Immature natural killer cell (primary cell): ENCODE data around the gene FGF14. TPM values are rescaled to one million over a fixed set of nuclear protein-coding genes. Genes with fewer than 3 reads are reported as not detected.
"Not testable (repeated sequence)": the region's sequence is repeated elsewhere in the genome, so short reads cannot be mapped to it uniquely, and the experiment has no call there.

Experiments
- DNase-seq, 3 donors: peaks; one replicate each; pipeline ENCODE4 v3.0.0; 2022; ENCODE audit warnings: mixed read lengths in 1 of 3
- H3K27ac Mint-ChIP-seq, 6 donors: one replicate each; pipeline ENCODE4 v1.8.0; 2020; ENCODE audit warnings: mixed read lengths in 6 of 6, mild to moderate bottlenecking in 5 of 6, inconsistent platforms in 4 of 6, moderate library complexity in 3 of 6
- H3K27me3 Mint-ChIP-seq, 3 donors: one replicate each; pipeline ENCODE4 v1.8.0; 2020 to 2021; ENCODE audit warnings: low read depth in 3 of 3, mild to moderate bottlenecking in 3 of 3, mixed read lengths in 3 of 3, moderate library complexity in 3 of 3, inconsistent platforms in 1 of 3
- H3K36me3 Mint-ChIP-seq, 3 donors: one replicate each; pipeline ENCODE4 v1.8.0; 2020; ENCODE audit warnings: mixed read lengths in 3 of 3, inconsistent platforms in 2 of 3, mild to moderate bottlenecking in 2 of 3
- H3K4me1 Mint-ChIP-seq, 2 donors: one replicate each; pipeline ENCODE4 v1.8.0; 2020; ENCODE audit warnings: inconsistent platforms in 2 of 2, mild to moderate bottlenecking in 2 of 2, mixed read lengths in 2 of 2, moderate library complexity in 1 of 2
- H3K4me3 Mint-ChIP-seq, 5 donors: one replicate each; pipeline ENCODE4 v1.8.0; 2020; ENCODE audit warnings: mild to moderate bottlenecking in 5 of 5, mixed read lengths in 5 of 5, inconsistent platforms in 3 of 5, moderate library complexity in 3 of 5
- H3K9me3 Mint-ChIP-seq, 6 donors: one replicate each; pipeline ENCODE4 v1.8.0; 2020; ENCODE audit warnings: mild to moderate bottlenecking in 6 of 6, mixed read lengths in 6 of 6, inconsistent platforms in 4 of 6, moderate library complexity in 3 of 6
- polyA plus RNA-seq, 3 donors: library from polyadenylated mRNA; unstranded; fragments of 300-500 nt; fragmentation: Illumina TruSeq; gene quantifications; one replicate each; pipeline ENCODE4 v1.2.3, GENCODE V29; 2021

FGF14 gene
- polyA plus RNA-seq, 3 donors from 2014 or later: not detected

GRCh38 chr13:102033386-102033785 is 368.5 kb downstream of the FGF14 start:
- H3K4me3 Mint-ChIP-seq: no peak overlapping the region
- H3K4me1 Mint-ChIP-seq: no peaks in the 10 kb centered on the region
- DNase-seq: no peak
- H3K36me3 Mint-ChIP-seq: no peaks in the 10 kb centered on the region
- H3K27me3 Mint-ChIP-seq: no peaks in the 10 kb centered on the region
- no peak overlapping the region for H3K27ac Mint-ChIP-seq
- H3K9me3 Mint-ChIP-seq: peaks cover 0 to 18% (median 7%) of the 10 kb centered on the region in 6 donors

DNA sequence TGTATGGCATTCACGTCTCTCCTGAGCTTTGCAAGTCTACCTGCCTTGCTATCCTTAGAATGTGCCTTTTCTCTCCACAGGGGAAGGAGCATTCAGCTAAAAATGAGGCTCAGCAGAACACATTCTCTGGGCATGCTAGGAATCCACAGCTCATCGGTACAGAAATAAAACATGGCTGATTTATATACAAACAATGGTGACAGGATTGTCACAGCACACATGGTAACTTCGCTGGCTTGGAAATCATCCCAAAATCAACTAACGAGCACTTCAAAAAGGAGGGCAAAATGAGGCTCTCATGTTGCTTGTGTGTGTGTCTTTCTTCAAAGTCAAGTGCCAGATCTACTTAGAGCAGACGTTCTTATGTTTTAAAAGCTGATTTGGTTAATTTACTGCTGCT is 373.0 kb downstream of the FGF14 start:
- DNase-seq: no peak
- no peak overlapping the region for H3K27ac Mint-ChIP-seq
- H3K9me3 Mint-ChIP-seq: peaks cover 0 to 24% (median 6%) of the 10 kb centered on the region in 6 donors
- no peaks in the 10 kb centered on the region for H3K4me1 Mint-ChIP-seq
- H3K4me3 Mint-ChIP-seq: no peak overlapping the region
- no peaks in the 10 kb centered on the region for H3K36me3 Mint-ChIP-seq
- peaks cover 0 to 1% (median 0%) of the 10 kb centered on the region in 3 donors for H3K27me3 Mint-ChIP-seq

DNA sequence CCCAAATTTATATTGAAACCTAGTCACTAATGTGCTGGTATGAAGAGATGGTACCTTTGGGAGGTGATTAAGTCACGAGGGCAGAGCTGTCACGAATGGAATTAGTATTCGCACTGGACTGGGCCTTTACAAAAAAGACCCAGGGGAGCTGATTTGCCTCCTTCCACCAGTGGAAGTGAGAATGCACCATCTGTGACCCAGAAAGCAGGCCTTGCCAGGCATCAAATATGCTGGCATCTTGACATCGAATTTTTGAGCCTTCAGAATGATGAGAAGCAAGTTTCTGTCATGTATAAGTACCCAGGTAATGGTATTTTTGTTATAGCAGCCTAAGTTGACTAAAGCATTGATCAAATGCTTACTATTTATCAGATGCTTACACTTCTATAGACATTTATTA is 373.6 kb downstream of the FGF14 start:
- Mint-ChIP-seq H3K4me3 (no peak overlapping the region), H3K36me3 (no peaks in the 10 kb centered on the region), H3K27ac (no peak overlapping the region), H3K9me3 (peaks cover 0 to 24% (median 7%) of the 10 kb centered on the region in 6 donors), H3K4me1 (no peaks in the 10 kb centered on the region), H3K27me3 (peaks cover 0 to 3% (median 0%) of the 10 kb centered on the region in 3 donors)
- DNase-seq: no peak

DNA sequence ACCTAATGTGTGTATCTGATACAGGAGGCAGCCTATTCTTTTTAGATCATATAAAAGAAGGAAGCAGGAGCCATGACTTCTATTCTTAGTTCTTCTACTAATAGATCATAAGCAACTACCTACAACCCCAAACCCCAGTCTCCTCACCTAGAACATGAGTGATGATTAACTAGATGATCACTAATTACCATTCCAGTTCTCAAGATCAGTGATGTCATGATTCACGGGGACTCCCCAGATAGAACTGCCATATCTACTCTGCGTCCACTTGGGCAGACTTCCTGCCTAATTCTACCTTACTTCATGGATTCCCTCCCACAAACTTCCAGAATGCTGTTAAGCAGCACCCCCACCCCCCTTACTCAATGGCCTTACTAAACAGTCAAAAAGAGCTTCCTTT is 380.1 kb downstream of the FGF14 start:
- H3K9me3 Mint-ChIP-seq: peaks cover 20 to 39% (median 28%) of the 10 kb centered on the region in 6 donors
- no peak overlapping the region for H3K27ac Mint-ChIP-seq
- H3K4me1 Mint-ChIP-seq: no peaks in the 10 kb centered on the region
- H3K4me3 Mint-ChIP-seq: no peak overlapping the region
- H3K36me3 Mint-ChIP-seq: peaks cover 3 to 4% (median 4%) of the 10 kb centered on the region in 3 donors
- DNase-seq: no peak
- H3K27me3 Mint-ChIP-seq: peaks cover 0 to 4% (median 2%) of the 10 kb centered on the region in 3 donors

DNA sequence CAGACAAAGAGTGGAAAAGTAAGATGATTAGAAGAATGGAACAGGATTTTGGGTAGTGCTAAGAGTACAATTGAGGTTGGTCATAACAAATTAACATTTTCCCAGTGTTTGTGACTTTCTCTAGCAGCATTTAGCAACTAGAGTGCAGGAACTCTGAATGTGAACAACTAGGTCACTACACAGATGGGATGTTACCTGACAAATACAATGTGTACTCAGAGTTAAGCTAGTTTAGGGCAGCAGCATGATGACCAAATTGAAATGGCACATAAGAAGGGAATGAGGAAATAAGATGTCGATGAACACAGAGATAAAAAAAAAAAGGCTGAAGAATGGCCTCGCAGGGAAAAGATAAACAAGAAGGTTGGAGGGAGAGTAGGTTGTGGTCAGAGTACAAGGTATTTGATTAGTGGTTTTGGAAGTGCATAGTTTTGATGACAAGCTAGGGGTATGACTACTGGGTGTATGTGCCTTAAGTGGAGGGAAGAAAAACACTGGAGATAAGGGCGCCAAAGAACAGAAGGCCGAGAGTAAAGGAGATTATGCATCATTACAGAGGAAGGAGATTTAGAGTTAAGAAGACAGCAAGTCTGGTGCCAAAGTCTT is 381.1 kb downstream of the FGF14 start:
- H3K27me3 Mint-ChIP-seq: peaks cover 0 to 4% (median 2%) of the 10 kb centered on the region in 3 donors
- peaks cover 20 to 40% (median 28%) of the 10 kb centered on the region in 6 donors for H3K9me3 Mint-ChIP-seq

GRCh38 chr13:102018716-102019115 is 383.1 kb downstream of the FGF14 start:
- Mint-ChIP-seq H3K36me3 (peaks cover 3 to 4% (median 4%) of the 10 kb centered on the region in 3 donors), H3K4me3 (no peak overlapping the region), H3K9me3 (peaks cover 19 to 37% (median 26%) of the 10 kb centered on the region in 6 donors), H3K27me3 (peaks cover 0 to 3% (median 2%) of the 10 kb centered on the region in 3 donors), H3K4me1 (no peaks in the 10 kb centered on the region), H3K27ac (no peak overlapping the region)
- DNase-seq: no peak

More for the DNA sequence above, 381.1 kb downstream of the FGF14 start:
- H3K27ac Mint-ChIP-seq: no peak overlapping the region
- H3K36me3 Mint-ChIP-seq: peaks cover 3 to 4% (median 4%) of the 10 kb centered on the region in 3 donors
- no peaks in the 10 kb centered on the region for H3K4me1 Mint-ChIP-seq
- no peak for DNase-seq
- no peak overlapping the region for H3K4me3 Mint-ChIP-seq

DNA sequence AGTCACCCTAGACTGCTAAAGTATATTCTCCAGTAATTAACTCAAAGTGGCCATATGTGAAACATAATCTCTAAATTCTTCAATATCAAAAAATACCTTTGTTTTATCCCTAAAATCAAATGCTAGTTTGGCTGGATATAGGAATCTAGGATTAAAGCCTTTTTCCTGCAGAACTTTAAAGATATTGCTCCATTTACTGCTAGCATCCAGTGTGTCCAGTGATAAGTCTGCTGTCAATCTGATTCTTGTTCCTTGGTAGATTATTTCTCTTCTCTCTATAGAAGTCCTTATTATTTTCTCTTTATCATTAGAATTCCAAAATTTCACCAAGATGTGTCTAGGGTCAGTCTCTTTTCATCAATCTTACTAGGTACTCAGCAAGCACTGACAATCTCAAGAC is 384.6 kb downstream of the FGF14 start:
- Mint-ChIP-seq H3K4me3 (no peak overlapping the region), H3K4me1 (no peaks in the 10 kb centered on the region), H3K9me3 (peaks cover 20 to 37% (median 26%) of the 10 kb centered on the region in 6 donors), H3K27ac (no peak overlapping the region), H3K27me3 (peaks cover 0 to 2% (median 1%) of the 10 kb centered on the region in 3 donors), H3K36me3 (peaks cover 3 to 4% (median 4%) of the 10 kb centered on the region in 3 donors)
- DNase-seq: no peak

- H3K4me3 Mint-ChIP-seq: no peak overlapping the region
- H3K27me3 Mint-ChIP-seq: no peaks in the 10 kb centered on the region
- peaks cover 5 to 29% (median 9%) of the 10 kb centered on the region in 6 donors for H3K9me3 Mint-ChIP-seq
- H3K27ac Mint-ChIP-seq: no peak overlapping the region
- DNase-seq: no peak
- H3K4me1 Mint-ChIP-seq: no peaks in the 10 kb centered on the region
- peaks cover 0 to under 1% (median 0%) of the 10 kb centered on the region in 3 donors for H3K36me3 Mint-ChIP-seq
Observed at GRCh38 chr13:102012299-102013293, 389.3 kb downstream of the FGF14 start.

GRCh38 chr13:102011455-102011854 is 390.4 kb downstream of the FGF14 start:
- H3K36me3 Mint-ChIP-seq, DNase-seq, H3K27me3 Mint-ChIP-seq, H3K27ac Mint-ChIP-seq, H3K4me3 Mint-ChIP-seq, H3K4me1 Mint-ChIP-seq: not testable (repeated sequence)
- peaks cover 0 to 17% (median 5%) of the 10 kb centered on the region in 6 donors for H3K9me3 Mint-ChIP-seq

DNA sequence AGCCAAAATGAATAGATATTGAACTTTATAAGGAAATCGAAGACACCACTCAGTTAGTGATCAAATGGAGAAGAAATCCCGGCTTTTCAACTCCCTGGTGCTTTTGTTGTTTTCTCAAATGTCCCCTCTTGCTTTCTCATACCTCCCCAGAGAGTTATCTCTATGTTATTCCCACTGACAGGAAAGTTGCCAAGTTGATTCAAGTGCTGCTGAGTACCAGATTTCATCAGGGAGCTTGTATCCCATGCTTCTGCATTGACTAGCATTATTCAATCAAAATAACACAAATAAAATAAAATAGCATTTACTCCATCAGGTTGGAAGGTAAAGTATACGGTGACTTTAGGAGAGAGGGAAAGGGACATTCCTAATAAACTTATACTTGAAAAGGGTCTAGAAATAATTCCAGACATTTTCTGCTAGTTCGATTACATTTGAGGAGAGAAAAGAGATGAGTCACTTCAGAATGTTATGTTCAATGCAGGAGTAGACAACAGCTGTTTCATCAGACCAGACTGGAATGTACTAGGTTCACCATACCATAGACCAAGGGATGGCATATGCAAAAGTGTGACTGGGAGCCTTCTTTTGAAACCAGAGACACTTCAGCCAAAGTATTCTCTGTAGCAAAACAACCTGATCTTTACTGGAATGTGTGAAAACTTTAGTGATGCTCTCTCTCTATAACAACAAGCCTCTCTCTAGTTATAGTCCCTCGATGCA is 397.8 kb downstream of the FGF14 start:
- no peaks in the 10 kb centered on the region for H3K36me3 Mint-ChIP-seq
- H3K27me3 Mint-ChIP-seq: no peaks in the 10 kb centered on the region
- peaks cover 0 to 15% (median 4%) of the 10 kb centered on the region in 6 donors for H3K9me3 Mint-ChIP-seq
- DNase-seq: no peak
- H3K27ac Mint-ChIP-seq: no peak overlapping the region
- no peaks in the 10 kb centered on the region for H3K4me1 Mint-ChIP-seq
- no peak overlapping the region for H3K4me3 Mint-ChIP-seq

DNA sequence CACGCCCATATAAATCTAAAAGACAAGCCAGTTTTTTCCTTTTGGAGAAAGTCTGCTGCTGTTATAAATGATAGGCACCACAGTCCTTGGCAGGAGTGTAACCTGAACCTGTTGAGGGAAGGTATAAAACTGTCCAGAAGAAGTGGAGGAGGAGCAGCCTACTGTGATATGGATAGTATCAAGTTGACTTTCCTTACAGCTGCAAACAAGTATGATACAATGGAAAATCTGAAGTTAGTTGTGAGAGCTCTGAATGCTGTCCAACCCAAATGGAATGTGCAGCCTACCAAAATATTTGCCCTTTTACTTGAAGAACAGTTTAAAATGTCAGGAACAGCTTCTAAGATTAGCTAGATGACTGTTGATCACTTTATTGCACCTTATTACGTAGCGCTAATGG is 399.6 kb downstream of the FGF14 start:
- no peaks in the 10 kb centered on the region for H3K4me1 Mint-ChIP-seq
- H3K9me3 Mint-ChIP-seq: peaks cover 0 to 9% (median 4%) of the 10 kb centered on the region in 6 donors
- no peaks in the 10 kb centered on the region for H3K36me3 Mint-ChIP-seq
- DNase-seq: no peak
- H3K27me3 Mint-ChIP-seq: no peaks in the 10 kb centered on the region
- no peak overlapping the region for H3K27ac Mint-ChIP-seq
- H3K4me3 Mint-ChIP-seq: no peak overlapping the region

GRCh38 chr13:102000764-102001163 is 401.1 kb downstream of the FGF14 start:
- Mint-ChIP-seq H3K9me3 (peaks cover 0 to 5% (median 3%) of the 10 kb centered on the region in 6 donors), H3K27me3 (no peaks in the 10 kb centered on the region), H3K4me1 (no peaks in the 10 kb centered on the region), H3K4me3 (no peak overlapping the region), H3K36me3 (no peaks in the 10 kb centered on the region), H3K27ac (no peak overlapping the region)
- DNase-seq: no peak

DNA sequence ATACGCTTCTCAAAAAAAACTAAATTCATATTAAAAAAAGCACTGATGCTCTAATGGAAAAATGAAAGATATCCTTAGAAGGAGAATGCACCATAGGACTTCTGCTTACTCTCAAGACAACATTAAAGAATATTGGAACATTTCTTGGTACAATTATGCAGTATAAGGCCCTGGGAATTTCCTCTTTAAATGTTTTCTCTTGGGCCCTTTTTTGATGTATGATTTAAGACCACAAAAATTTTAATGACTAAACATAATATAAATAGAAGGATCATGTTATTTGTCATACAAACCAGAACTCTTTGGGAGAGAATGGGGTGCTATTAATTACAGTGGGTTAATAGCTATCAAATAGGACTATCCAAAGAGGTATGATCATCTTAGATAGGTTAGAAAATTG is 403.7 kb downstream of the FGF14 start:
- H3K27me3 Mint-ChIP-seq: no peaks in the 10 kb centered on the region
- peaks cover 0 to 5% (median 2%) of the 10 kb centered on the region in 6 donors for H3K9me3 Mint-ChIP-seq
- H3K27ac Mint-ChIP-seq: no peak overlapping the region
- DNase-seq: no peak
- H3K4me3 Mint-ChIP-seq: no peak overlapping the region
- no peaks in the 10 kb centered on the region for H3K4me1 Mint-ChIP-seq
- no peaks in the 10 kb centered on the region for H3K36me3 Mint-ChIP-seq
